Breast epithelium (tissue), 3 donors: ENCODE results near the gene ECE1.

Experiments used
- CTCF ChIP-seq, 3 donors: fragments of 450-650 bp; IDR thresholded peaks; one replicate each; pipeline ENCODE4 v1.5.1; 2016 to 2017; ENCODE audit warnings: antibody characterized with exemption in 3 of 3, mild to moderate bottlenecking in 3 of 3, moderate library complexity in 3 of 3
- POLR2A ChIP-seq: fragments of 450-650 bp; IDR thresholded peaks from one replicate; pipeline ENCODE4 v1.6.1; 2016; ENCODE audit warnings: antibody characterized with exemption, mild to moderate bottlenecking, moderate library complexity
- POLR2AphosphoS5 ChIP-seq, 3 donors: sonication (generic); formaldehyde crosslinking; IDR thresholded peaks; one replicate each; pipeline ENCODE4 v1.6.1; 2017; ENCODE audit warnings: antibody characterized with exemption in 3 of 3

- TF ChIP-seq POLR2AphosphoS5 (IDR thresholded peaks at IDR 0.05) (no peak), CTCF (IDR thresholded peaks at IDR 0.05) (no peak), POLR2A (no peak)
Measured at GRCh38 chr1:21184276-21184675, 106.0 kb downstream of the ECE1 start.
